Activated naive CD4-positive, alpha-beta T cell treated with anti-CD3 and anti-CD28 coated beads, Interleukin-2, amount 10 ng/mL, durations not matched to agents 7 days and 5 days (primary cell): ENCODE data around the gene HIVEP1.

Experiments
- CTCF ChIA-PET: fragments of 350-600 bp; sonication (Branson Sonifier 250); formaldehyde crosslinking; loops from one replicate; lab custom pipeline; 2021; ENCODE audit warnings: antibody characterized with exemption; lab: Charles Lee
- DNase-seq: peaks from one replicate; pipeline ENCODE4 v3.0.0-alpha.2; 2020
- H3K27ac Mint-ChIP-seq: one replicate; pipeline ENCODE4 v1.8.0; 2021; ENCODE audit warnings: mild to moderate bottlenecking, moderate library complexity, mixed read lengths
- H3K27me3 Mint-ChIP-seq: one replicate; pipeline ENCODE4 v1.8.0; 2021; ENCODE audit warnings: mild to moderate bottlenecking, mixed read lengths
- H3K36me3 Mint-ChIP-seq: one replicate; pipeline ENCODE4 v1.8.0; 2021; ENCODE audit warnings: mixed read lengths
- H3K4me1 Mint-ChIP-seq: one replicate; pipeline ENCODE4 v1.8.0; 2021; ENCODE audit warnings: mixed read lengths
- H3K4me3 Mint-ChIP-seq: one replicate; pipeline ENCODE4 v1.8.0; 2021; ENCODE audit warnings: mild to moderate bottlenecking, moderate library complexity, mixed read lengths
- H3K9me3 Mint-ChIP-seq: one replicate; pipeline ENCODE4 v1.8.0; 2021; ENCODE audit warnings: mixed read lengths

The HIVEP1 gene

GRCh38 chr6:12064131-12064530 lies 52.0 kb downstream of the HIVEP1 start:
- no peak overlapping the region for H3K4me3 Mint-ChIP-seq
- no peak for DNase-seq
- CTCF ChIA-PET = interaction anchor here (0.8 to 1.1 kb wide), 2 partner anchors 12 to 408 kb away, joined by 4 to 5 read pairs; no protein-coding TSS in a partner anchor
- H3K27ac Mint-ChIP-seq = no peak overlapping the region
- H3K36me3 Mint-ChIP-seq = no peaks in the 10 kb centered on the region
- H3K9me3 Mint-ChIP-seq = no peaks in the 10 kb centered on the region
- H3K27me3 Mint-ChIP-seq = no peaks in the 10 kb centered on the region
- H3K4me1 Mint-ChIP-seq = peaks cover 40% of the 10 kb centered on the region

GRCh38 chr6:12064538-12065071 lies 52.5 kb downstream of the HIVEP1 start:
- H3K4me3 Mint-ChIP-seq = no peak overlapping the region

DNA sequence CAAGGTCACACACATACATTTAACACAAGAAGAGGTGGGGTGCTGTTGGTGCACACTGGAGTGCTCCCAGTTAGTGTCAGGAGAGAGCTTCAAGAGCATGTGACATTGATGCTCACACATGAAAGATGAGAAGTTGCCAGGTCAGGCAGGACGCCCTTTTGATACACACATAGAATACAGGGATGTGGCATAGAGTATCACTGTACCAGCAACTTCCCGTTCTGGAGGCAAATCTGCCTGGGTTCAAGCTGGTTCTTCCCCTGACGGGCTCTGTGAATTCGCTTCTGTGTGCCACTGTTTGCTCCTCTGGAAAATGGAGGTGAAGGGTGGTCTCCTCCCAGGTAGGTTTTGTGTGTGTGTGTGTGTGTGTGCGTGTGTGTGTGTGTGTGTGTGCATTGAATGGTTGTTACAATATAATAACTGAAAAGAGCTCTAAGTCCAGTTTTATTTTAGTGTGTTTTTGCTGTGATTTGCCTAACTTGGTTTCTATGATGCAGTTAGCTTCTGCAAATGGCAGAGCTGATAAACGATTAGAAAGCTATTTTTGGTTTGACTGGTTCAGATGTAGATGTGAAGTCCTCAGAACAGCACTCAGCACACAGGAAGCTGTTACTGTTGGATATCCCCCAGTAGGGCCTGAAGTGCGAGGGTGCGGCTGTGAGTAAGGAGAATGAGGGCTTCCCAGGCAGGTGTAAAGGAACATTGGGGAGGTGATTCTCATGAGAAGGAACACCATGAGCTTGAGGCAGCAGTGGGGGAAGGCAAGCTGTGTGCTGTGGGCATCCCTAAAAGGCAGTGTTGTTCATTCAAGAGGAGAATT lies 53.4 kb downstream of the HIVEP1 start:
- H3K4me1 Mint-ChIP-seq = peaks cover 32% of the 10 kb centered on the region
- H3K4me3 Mint-ChIP-seq = no peak overlapping the region
- H3K27ac Mint-ChIP-seq = no peak overlapping the region
- CTCF ChIA-PET = interaction anchor here (0.8 to 1.9 kb wide), 4 partner anchors 10 to 225 kb away, joined by 4 to 9 read pairs (median 4); partner anchors contain the start of gene EDN1
- H3K27me3 Mint-ChIP-seq = no peaks in the 10 kb centered on the region
- DNase-seq = no peak
- H3K9me3 Mint-ChIP-seq = no peaks in the 10 kb centered on the region
- no peaks in the 10 kb centered on the region for H3K36me3 Mint-ChIP-seq

More at GRCh38 chr6:12064538-12065071, 52.5 kb downstream of the HIVEP1 start:
- Mint-ChIP-seq H3K4me1 (peaks cover 37% of the 10 kb centered on the region), H3K9me3 (no peaks in the 10 kb centered on the region), H3K36me3 (no peaks in the 10 kb centered on the region), H3K27me3 (no peaks in the 10 kb centered on the region), H3K27ac (no peak overlapping the region)
- no peak for DNase-seq
- CTCF ChIA-PET = interaction anchor here (1.1 to 1.9 kb wide), 2 partner anchors 11 to 409 kb away, joined by 4 to 9 read pairs; no protein-coding TSS in a partner anchor

DNA sequence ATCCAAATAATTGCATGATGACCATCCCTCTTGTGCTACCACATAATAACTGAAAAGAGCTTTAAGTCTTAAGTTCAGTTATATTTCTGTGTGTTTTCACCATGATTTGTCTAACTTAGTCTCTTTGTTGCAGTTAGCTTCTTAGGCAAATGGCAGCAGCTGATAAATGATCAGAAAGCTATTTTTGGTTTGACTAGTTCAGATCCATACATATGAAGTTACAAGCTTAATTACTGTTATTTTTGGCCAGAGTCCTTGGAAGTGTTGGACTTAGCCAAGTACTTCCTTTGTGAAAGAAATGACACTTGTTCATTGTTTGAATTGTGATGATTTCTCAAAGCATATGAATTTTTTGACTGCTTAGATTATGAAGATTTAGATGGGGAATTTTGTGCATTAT lies 54.2 kb downstream of the HIVEP1 start:
- no peaks in the 10 kb centered on the region for H3K9me3 Mint-ChIP-seq
- CTCF ChIA-PET = interaction anchor here (0.9 to 1.9 kb wide), 3 partner anchors 9 to 224 kb away, joined by 4 to 9 read pairs (median 4); partner anchors contain the start of gene EDN1
- no peak for DNase-seq
- H3K4me3 Mint-ChIP-seq = no peak overlapping the region
- peaks cover 31% of the 10 kb centered on the region for H3K4me1 Mint-ChIP-seq
- no peak overlapping the region for H3K27ac Mint-ChIP-seq
- no peaks in the 10 kb centered on the region for H3K27me3 Mint-ChIP-seq
- peaks cover 3% of the 10 kb centered on the region for H3K36me3 Mint-ChIP-seq

DNA sequence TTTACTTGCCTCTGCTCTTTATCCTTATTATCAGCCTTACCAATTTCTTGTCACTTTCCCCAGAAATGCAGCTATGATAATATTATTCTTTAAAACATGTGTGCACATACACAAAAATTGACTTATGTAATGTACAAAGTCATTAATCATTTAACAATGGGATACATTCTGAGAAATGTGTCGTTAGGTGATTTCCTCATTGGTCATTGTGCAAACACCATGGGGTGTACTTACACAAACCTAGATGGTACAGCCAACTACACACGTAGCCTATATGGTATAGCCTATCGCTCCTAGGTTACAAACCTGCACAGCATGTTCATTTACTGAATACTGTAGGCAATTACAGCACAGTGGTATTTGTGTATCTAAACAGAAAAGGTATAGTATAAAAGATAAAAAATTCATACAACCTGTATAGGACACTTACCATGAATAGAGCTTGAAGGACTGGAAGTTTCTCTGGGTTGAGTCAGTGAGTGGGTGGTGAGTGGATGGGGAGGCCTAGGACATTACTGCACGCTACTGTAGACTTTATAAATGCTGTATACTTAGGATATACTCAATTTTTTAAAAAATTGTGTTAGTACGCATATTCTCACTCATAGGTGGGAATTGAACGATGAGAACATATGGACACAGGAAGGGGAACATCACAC lies 56.9 kb downstream of the HIVEP1 start:
- Mint-ChIP-seq H3K4me3 (no peak overlapping the region), H3K27me3 (no peaks in the 10 kb centered on the region), H3K9me3 (no peaks in the 10 kb centered on the region), H3K27ac (no peak overlapping the region), H3K36me3 (peaks cover 3% of the 10 kb centered on the region), H3K4me1 (peaks cover 26% of the 10 kb centered on the region)
- CTCF ChIA-PET = no interaction called here
- no peak for DNase-seq

DNA sequence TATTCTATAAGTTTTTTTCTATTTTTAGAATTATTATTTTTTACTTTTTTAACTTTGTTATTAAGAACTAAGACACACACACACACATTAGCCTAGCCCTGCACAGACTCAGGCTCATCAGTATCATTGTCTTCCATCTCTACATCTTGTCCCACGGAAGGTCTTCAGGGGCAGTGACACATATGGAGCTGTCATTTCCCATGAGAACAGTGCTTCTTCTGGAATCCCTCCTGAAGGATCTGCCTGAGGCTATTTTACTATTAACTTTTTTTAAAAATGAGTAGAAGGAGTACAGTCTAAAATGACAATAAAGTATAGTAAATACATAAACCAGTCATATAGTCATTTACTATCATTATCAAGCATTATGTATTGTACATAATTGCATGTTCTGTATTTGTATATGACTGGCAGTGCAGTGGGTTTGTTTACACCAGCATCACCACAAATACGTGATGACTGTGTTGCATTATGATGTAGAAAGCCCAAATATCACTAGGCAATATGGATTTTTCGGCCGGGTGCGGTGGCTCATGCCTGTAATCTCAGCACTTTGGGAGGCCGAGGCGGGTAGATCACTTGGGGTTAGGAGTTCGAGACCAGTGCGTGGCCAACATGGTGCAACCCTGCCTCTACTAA lies 57.9 kb downstream of the HIVEP1 start:
- no peak overlapping the region for H3K4me3 Mint-ChIP-seq
- no peaks in the 10 kb centered on the region for H3K27me3 Mint-ChIP-seq
- no peaks in the 10 kb centered on the region for H3K9me3 Mint-ChIP-seq
- H3K4me1 Mint-ChIP-seq = peaks cover 28% of the 10 kb centered on the region
- no peak for DNase-seq
- CTCF ChIA-PET = interaction anchor here (0.6 kb wide), 1 partner anchor 90 kb away, joined by 3 read pairs; no protein-coding TSS in a partner anchor
- H3K36me3 Mint-ChIP-seq = peaks cover 3% of the 10 kb centered on the region
- H3K27ac Mint-ChIP-seq = no peak overlapping the region

GRCh38 chr6:12071064-12071615 lies 59.0 kb downstream of the HIVEP1 start:
- Mint-ChIP-seq H3K4me1 (peaks cover 20% of the 10 kb centered on the region), H3K36me3 (peaks cover 3% of the 10 kb centered on the region), H3K9me3 (no peaks in the 10 kb centered on the region), H3K27ac (no peak overlapping the region), H3K4me3 (no peak overlapping the region), H3K27me3 (no peaks in the 10 kb centered on the region)
- no peak for DNase-seq
- CTCF ChIA-PET = no interaction called here

DNA sequence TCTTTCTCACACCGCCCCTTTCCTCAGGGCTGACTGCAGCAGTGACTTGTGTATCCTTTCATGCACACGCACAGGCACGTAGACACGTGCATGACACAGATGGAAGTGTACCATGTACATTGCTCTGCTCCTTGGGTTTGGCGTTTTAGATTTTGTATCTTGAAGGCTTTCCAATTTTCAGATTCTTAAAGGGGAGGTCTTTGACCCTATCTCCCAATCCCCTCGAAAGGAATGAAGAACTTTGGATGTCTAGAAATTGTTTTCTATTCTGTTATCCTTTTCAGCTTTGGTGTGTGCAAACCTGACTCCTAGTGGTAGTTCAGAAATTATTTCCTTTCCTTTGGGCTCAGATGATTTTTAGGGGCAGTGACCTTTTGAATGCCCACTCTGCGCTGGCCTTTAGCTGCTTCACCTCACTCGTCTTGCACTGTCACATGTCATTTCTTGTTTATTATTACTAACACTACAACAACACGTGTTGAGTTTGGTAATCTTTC lies 63.0 kb downstream of the HIVEP1 start:
- Mint-ChIP-seq H3K9me3 (no peaks in the 10 kb centered on the region), H3K27me3 (no peaks in the 10 kb centered on the region), H3K27ac (no peak overlapping the region), H3K4me1 (peaks cover 26% of the 10 kb centered on the region), H3K36me3 (peaks cover 3% of the 10 kb centered on the region), H3K4me3 (no peak overlapping the region)
- peak; percentile 35 for DNase-seq
- CTCF ChIA-PET = interaction anchor here (0.9 to 1.7 kb wide), 7 partner anchors 7 to 419 kb away, joined by 3 to 9 read pairs (median 3); partner anchors contain the start of gene EDN1

- no peak overlapping the region for H3K4me3 Mint-ChIP-seq
- H3K36me3 Mint-ChIP-seq = no peaks in the 10 kb centered on the region
- no peak for DNase-seq
- no peaks in the 10 kb centered on the region for H3K27me3 Mint-ChIP-seq
- H3K27ac Mint-ChIP-seq = no peak overlapping the region
- H3K4me1 Mint-ChIP-seq = peaks cover 18% of the 10 kb centered on the region
- H3K9me3 Mint-ChIP-seq = no peaks in the 10 kb centered on the region
- CTCF ChIA-PET = no interaction called here
Observed at GRCh38 chr6:12077021-12077710, 65.1 kb downstream of the HIVEP1 start.

DNA sequence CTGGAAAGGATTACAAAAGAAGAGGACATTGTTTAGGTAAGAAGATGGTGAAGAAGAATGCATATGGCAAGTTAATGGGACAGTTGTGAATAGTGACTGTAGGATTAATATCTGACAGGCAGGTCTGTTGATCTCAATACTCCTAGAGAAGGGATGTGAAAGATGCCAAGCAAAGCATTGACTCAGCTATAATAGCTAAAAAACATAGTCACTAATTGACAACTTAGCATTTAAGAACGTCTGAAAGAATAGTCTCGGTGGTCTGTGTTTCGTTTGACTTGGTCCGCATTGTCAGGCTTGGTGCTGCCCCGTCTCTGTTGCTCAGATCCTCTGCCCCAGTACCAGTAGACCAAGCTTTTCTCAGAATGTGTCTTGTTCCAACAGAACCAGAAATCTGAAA lies 65.9 kb downstream of the HIVEP1 start:
- CTCF ChIA-PET = no interaction called here
- Mint-ChIP-seq H3K4me3 (no peak overlapping the region), H3K27me3 (no peaks in the 10 kb centered on the region), H3K36me3 (no peaks in the 10 kb centered on the region), H3K9me3 (no peaks in the 10 kb centered on the region), H3K4me1 (peaks cover 18% of the 10 kb centered on the region), H3K27ac (no peak overlapping the region)
- no peak for DNase-seq

DNA sequence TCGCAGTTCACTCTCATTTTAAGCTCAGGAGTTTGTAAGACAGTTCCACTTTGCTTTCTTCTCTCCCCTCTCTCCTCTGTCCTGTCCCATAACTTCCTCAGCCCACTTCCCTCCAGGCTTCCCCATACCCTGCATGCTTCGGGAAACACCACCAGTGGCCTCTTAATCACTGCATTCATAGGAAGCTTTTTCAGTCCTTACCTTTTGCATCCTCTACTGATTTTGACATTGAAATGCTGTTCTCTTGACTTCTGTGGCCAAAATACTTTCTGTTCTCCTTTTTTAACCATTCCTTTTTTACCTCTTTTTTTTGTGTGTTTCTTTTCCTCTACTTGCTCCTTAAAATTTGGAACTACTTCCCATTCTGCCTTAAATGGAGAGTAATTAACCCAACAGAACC lies 69.7 kb downstream of the HIVEP1 start:
- H3K4me3 Mint-ChIP-seq = no peak overlapping the region
- no peak overlapping the region for H3K27ac Mint-ChIP-seq
- no peaks in the 10 kb centered on the region for H3K36me3 Mint-ChIP-seq
- CTCF ChIA-PET = no interaction called here
- no peaks in the 10 kb centered on the region for H3K27me3 Mint-ChIP-seq
- DNase-seq = no peak
- peaks cover 1% of the 10 kb centered on the region for H3K4me1 Mint-ChIP-seq
- no peaks in the 10 kb centered on the region for H3K9me3 Mint-ChIP-seq

DNA sequence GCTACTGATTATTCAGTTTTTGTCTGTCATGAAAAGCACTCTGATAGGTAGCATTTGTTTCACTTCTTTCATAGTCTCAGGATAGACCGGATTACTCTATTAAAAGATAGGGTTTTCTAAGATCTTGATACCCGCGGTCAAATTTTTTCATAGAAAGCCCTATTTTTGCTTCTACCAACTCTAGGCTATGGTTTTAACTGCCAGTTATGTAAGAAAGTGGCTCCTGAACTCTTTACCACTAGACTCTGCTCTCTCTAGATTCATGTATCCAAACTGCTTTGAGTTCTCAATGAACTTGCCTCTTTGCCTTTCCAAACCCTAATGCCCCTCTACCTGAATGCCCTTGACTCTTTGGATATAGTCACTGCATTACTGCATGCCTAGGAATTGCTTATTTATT lies 70.3 kb downstream of the HIVEP1 start:
- Mint-ChIP-seq H3K4me3 (no peak overlapping the region), H3K27me3 (no peaks in the 10 kb centered on the region), H3K27ac (no peak overlapping the region), H3K36me3 (no peaks in the 10 kb centered on the region), H3K4me1 (no peaks in the 10 kb centered on the region), H3K9me3 (no peaks in the 10 kb centered on the region)
- CTCF ChIA-PET = no interaction called here
- DNase-seq = no peak

DNA sequence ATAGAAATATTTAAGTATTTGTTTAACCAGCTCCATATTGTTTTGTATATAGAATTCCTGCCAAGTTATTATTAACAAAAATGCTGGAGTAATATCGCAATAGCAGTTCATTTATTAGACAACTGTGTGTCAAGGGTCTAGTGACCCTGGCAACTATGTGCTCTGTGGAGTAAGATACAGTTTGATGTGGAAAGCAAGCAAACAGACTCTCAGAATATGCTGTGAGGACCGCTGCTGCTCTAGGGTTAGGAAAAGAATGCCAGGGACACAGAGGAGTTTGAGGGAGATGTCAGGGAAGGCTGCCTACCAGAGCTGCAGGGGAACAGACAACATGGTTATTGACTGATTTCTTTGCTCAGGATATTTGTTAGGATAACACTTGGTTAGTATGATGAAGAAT lies 71.2 kb downstream of the HIVEP1 start:
- H3K9me3 Mint-ChIP-seq = no peaks in the 10 kb centered on the region
- no peak overlapping the region for H3K27ac Mint-ChIP-seq
- H3K36me3 Mint-ChIP-seq = no peaks in the 10 kb centered on the region
- H3K4me3 Mint-ChIP-seq = no peak overlapping the region
- DNase-seq = no peak
- CTCF ChIA-PET = no interaction called here
- H3K4me1 Mint-ChIP-seq = no peaks in the 10 kb centered on the region
- no peaks in the 10 kb centered on the region for H3K27me3 Mint-ChIP-seq
